CD4-positive, alpha-beta T cell treated with Interleukin-15 for 1 hour (primary cell): ENCODE measurements around the gene COX10.
"Not testable (repeated sequence)": the region's sequence is repeated elsewhere in the genome, so short reads cannot be mapped to it uniquely, and the experiment has no call there.

Experiments used
- DNase-seq: peaks from one replicate; pipeline ENCODE4 v3.0.0-alpha.2; 2020

COX10 gene

DNA sequence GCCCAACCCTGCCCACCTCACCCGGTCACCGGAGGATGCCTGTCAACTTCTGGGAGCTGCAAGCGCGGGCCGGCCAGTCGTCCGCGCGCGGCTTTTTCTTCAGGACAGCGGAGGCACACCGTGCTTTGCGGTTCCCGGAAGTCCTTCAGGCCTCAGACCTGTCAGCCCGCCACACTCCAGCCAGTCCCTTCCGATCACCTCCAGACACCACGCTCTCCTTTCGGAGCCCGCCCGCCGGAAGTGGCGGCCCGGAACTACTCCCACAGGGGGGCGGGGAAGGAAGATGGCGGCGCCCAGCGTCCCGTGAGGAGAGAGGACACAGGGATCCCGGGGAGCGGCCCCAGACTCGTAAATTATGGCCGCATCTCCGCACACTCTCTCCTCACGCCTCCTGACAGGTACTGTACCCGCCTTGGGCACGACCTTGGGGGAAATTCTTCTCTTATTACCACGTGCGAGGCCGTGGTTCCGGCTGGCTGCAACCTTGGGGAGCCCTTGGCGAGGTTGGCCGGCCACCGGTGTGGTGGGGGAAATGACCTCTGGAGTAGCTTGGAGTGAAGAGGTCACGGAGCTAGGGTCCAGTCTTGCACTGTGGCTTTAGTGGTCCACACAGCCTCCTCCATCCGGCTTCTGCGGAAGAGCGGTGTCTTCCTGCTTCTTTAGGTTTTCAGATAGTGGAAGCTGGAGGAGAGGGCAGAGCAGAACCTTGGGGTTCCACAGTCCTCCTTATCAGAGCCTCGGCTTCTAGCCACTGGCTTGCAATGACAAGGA, at the start of gene COX10:
TSS of gene COX10 (plus strand) at position 254 of the 771 bp plus-strand sequence. CDS start at position 356, 102 bp downstream.
- peak; percentile 82 for DNase-seq

DNA sequence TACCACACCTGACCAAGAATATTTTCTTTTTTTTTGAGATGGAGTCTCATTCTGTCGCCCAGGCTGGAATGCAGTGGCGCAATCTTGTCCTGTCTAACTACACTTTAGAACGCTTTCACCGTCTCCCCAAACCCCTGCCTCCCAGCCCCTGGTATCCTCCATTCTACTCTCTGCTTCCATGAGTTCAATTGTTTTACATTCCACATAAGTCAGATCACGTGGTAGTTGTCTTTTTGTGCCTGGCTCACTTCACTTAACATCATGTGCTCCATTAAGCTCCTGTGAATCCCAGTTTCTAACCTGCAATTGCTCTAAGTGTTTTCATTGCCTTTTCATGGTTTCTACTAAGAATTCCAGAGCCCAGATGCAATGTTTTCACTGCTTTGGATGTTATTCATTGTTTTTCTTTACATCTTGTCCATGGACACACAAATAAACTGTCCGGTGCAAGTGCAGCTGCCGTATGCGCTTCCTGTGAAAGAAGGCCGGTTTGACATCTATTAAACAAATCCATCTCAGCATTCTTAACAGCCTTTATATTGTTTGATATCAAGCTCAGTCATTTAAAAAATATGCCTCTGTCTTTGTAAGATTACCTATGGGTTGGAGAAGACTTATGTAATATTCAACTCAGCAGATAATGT, 47.5 kb upstream of the COX10 start:
- DNase-seq, result not testable (repeated sequence)

DNA sequence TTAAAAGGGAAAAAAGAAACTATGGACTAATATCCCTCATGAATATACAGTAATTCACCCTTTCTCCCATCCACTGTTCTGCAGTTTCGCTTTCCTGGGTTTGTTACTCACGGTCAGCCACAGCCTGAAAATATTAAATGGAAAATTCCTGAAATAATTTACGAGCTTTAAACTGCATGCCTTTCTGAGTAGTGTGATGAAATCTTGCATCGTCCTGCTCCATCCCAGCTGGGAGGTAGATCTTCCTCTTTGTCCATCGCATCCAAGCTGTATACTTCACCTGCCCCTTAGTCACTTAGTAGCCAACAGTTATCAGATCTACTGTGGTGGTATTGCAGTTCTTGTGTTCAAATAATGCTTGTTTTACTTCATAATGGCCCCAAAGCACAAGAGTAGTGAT, 39.5 kb upstream of the COX10 start:
- not testable (repeated sequence) for DNase-seq

GRCh38 chr17:14032234-14032633, 37.1 kb upstream of the COX10 start:
- no peak for DNase-seq

GRCh38 chr17:14033166-14033565, 36.1 kb upstream of the COX10 start:
- DNase-seq, result no peak

- DNase-seq, result no peak
These were observed 31.9 kb upstream of the COX10 start for GRCh38 chr17:14037453-14037852.

- DNase-seq, result no peak
These were observed 31.1 kb upstream of the COX10 start for GRCh38 chr17:14038206-14038605.

- no peak for DNase-seq
These were observed 26.9 kb upstream of the COX10 start for GRCh38 chr17:14042411-14042810.

DNA sequence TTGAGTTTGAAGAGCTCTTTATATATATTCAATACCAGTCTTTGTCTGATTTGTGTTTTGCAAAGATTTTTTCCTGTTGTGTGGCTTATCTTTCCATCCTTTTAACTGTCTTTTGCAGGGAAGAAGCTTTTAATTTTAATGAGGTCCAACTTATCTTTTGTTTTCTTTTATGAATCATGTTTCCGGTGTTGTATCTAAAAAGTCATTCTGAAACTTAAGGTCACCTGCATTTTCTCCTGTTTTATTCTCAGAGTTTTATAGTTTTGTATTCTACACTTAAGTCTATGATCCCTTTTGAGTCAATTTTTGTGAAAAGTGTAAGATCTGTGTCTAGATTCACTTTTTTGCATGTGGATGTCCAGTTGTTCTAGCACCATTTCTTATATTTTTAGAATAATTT, 24.6 kb upstream of the COX10 start:
- no peak for DNase-seq

- DNase-seq, result no peak
These were observed 22.3 kb upstream of the COX10 start for GRCh38 chr17:14046978-14047377.

DNA sequence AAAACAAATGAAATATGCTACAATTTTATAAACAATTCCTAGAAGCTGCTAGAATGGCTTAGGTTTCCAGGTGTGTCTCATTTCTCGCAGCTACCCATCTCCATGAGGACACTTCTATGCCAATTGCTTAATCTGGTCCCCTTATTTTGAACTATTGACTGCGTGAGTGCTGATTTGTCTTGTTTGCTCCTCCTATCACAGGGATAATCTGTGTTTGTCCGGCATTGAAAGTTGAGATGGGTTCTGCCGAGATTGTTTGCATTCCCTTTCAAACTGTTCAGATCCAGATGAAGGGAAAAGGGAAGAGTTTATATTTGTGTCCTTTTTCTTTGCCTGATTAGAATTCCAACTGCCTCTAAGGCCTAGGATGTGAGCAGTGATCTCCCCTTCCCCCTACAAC, 21.7 kb upstream of the COX10 start:
- DNase-seq, result no peak

DNA sequence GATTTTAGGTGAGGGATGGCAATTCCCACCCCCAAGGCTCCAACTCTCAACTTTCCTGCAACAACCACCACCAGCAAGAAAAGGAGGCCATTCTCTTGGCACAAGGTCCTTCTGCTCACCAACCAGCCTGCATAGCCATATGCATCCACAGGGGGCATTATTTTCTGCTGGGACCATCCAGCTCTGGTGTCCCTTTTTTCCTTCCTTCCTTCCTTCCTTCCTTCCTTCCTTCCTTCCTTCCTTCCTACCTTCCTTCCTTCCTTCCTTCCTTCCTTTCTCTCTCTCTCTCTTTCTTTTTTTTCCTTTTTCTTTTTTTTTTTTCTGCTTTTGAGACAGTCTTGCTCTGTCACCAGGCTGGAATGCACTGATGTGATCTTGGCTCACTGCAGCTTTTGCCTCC, 21.1 kb upstream of the COX10 start:
- no peak for DNase-seq

DNA sequence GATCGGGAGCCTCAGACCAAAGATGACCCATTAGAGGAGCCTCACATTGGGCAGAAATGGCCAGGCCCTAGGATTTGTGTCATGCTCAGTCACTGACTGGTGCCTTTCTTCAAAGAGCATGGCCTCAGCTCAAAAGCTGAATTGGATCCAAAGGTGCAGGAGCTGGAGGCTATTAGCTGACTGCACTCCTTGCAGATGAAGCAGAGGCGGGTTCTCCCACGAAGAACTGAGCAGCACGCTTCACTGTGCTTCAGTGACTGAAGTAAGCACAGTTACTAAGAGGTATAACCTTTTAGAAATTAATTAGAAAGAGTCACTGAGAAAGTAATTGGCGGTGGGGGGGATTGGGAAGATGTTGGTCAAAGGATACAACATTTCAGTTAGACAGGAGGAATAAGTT, 18.7 kb upstream of the COX10 start:
- DNase-seq, result no peak

DNA sequence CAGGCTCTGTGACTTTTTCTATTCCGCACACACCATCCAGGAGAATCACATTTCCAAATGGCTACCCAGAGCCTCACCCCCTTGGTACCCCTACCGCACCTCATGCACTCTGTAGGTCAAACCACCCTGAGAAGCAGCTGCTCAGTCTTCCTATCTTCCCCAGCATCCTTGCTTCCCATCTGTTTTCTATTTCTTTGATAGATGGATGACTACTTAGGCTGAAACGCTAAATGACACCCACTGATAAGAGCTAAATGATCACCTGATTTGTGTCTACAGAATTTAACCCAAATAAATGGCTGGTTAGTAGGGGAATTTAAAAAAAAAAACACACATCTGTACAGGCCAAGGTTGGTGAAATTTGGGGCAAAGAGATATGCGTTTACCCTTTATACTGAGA, 17.6 kb upstream of the COX10 start:
- no peak for DNase-seq

- no peak for DNase-seq
These were observed 16.3 kb upstream of the COX10 start for GRCh38 chr17:14052886-14053615.

GRCh38 chr17:14057591-14057990, 11.7 kb upstream of the COX10 start:
- no peak for DNase-seq

- DNase-seq, result no peak
These were observed 11.3 kb upstream of the COX10 start for GRCh38 chr17:14058051-14058450.

DNA sequence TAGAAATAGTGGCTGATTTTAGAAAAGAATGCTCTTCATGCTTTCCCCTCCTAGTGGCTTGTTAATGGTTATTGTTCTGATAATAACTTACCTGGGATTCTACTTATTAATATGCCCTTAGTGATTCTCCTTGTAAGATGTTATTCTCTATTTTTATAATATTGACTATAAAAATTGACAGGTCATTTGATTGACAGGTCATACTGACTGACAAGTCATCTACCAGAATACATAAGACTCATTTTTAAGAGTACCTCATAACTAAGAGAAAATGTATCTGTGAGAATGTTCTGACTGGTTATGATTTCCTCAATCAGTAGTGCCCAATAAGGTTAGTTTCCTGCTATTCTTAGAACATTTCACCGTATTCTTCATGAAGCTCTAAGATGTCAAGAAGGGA, 8.6 kb upstream of the COX10 start:
- DNase-seq, result no peak

DNA sequence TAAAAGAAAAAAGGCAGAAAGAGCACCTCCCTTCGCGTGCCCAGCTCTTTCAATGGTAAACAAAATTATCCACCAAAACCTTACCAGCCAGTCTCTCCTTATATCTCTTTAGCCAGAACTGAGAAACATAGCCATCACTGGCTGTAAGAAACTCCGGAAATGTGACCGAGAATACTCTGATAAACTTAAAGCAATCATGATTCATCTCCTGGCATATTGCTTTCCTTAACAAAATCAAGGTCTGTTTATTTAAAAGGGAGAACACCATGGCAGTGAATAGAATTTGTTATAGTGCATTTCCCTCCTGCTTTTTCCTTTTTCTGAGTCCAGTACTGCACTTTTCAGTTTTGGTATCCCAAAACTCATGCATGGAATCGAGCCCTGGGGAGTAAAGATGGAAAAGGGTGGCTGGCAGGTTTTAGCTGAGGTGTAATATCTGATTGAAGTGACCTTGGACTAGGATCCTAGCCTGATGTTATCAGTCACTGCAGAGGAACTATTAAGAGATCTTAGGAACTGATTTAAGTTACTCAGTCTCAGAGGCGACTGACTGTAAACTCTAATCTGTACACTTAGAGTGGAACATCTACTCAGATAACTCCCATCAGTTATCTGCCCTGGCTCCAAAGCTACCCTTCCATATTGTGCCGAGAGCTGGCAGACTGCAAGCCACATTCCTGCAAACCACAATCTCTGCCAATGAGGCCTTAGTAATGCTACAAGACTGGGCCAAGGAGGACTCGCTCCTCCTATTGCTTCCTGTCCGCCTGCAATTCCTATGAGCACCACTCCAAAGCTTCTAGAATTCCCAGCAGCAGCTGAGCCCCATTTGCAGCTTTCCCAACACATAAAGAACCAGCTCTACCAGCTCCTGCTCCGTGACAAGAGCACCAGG, 7.4 kb upstream of the COX10 start:
- no peak for DNase-seq

DNA sequence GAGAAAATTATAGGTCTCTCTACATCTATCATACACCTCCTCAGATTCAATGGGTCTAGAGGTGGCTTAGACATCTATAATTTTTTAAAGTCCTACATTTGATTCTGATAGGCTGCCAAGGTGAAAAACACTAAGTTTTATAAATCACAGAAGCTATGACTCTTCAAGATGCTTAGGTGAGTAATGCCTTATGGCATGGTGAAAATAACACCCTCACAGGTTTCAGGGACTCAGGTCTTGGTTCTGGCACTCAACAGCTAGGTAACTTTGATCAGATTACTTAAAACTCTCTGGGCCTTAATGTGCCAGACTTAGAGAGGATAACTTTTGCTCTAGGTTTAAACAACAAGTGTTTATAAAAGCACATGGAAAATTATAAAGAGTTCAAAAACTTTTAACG, 2.0 kb upstream of the COX10 start:
- no peak for DNase-seq

DNA sequence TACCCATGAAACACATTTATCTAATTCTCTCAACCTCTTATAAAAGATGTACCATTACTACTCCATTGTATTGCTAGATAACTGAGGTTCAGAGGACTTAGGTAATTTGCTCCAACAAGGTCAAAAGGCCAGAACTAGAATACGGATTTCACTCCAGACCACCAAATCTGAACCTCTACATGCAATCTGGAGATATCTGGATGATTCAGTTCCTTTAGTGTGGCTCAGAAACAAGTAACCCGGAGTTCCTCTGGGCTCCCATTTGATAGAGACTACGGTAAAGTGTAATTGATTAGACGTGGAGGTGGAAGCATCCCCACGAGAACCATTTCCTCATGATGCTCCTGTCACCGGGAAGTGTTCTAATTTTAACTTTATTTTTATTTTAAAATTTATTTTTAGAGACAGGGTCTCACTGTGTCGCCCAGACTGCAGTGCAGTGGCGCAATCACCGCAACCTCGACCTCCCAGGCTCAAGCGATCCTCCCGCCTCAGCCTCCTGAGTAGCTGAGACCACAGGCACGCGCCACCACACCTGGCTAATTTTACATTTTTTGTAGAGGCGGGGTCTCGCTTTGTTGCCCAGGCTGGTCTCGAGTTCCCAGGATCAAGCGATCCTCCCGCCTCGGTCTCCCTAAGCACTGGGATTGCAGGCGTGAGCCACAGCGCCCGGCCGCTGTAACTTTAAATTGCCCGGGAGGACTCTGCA, 608 bp upstream of the COX10 start:
- DNase-seq, result no peak

- DNase-seq, result no peak
These were observed 1.2 kb downstream of the COX10 start for GRCh38 chr17:14070344-14070984.
